Mucosa of stomach (tissue), 1 donor: ENCODE data around the gene ZNF410.
"Not testable (repeated sequence)": the region's sequence is repeated elsewhere in the genome, so short reads cannot be mapped to it uniquely, and the experiment has no call there.

Source experiments
- H3K27me3 ChIP-seq: one replicate; pipeline ENCODE4 v1.7.0; 2013; ENCODE audit warnings: mild to moderate bottlenecking, low read length; ENCODE audit not compliant: control insufficient read depth, insufficient read depth
- H3K36me3 ChIP-seq: one replicate; pipeline ENCODE4 v1.7.0; 2013; ENCODE audit warnings: low read length; ENCODE audit not compliant: control insufficient read depth, insufficient read depth
- H3K4me1 ChIP-seq: one replicate; pipeline ENCODE4 v1.7.0; 2013; ENCODE audit warnings: mild to moderate bottlenecking, low read length; ENCODE audit not compliant: control insufficient read depth, insufficient read depth
- H3K4me3 ChIP-seq: one replicate; pipeline ENCODE4 v1.7.0; 2013; ENCODE audit warnings: low read length
- H3K9ac ChIP-seq: one replicate; pipeline ENCODE4 v1.7.0; 2013; ENCODE audit warnings: mild to moderate bottlenecking, low read length, moderate library complexity
- H3K9me3 ChIP-seq: one replicate; pipeline ENCODE4 v1.7.0; 2013; ENCODE audit warnings: mild to moderate bottlenecking, low read length, moderate library complexity; ENCODE audit not compliant: control insufficient read depth
- donor health status: Pancreatic carcinoma.

The ZNF410 gene

DNA sequence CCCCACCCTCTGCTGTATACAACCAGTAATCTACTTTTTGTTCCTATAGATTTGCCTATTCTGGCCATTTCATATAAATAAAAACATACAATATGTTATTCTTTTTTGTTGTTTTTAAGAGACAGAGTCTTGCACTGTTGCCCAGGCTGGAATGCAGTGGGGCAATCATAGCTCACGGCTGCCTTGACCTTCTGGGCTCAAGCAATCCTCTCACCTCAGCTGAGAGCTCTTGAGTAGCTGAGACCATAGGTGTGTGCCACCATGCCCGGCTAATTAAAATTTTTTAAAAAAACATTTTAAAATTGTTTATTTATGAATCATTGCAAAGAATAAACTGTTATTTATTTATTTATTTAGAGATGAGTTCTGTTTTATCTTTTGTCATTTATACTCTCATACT lies 23.4 kb upstream of the ZNF410 start:
- no peak overlapping the region for H3K9ac ChIP-seq
- no peaks in the 10 kb centered on the region for H3K9me3 ChIP-seq
- no peaks in the 10 kb centered on the region for H3K4me1 ChIP-seq
- H3K36me3 ChIP-seq = no peaks in the 10 kb centered on the region
- H3K27me3 ChIP-seq = no peaks in the 10 kb centered on the region
- H3K4me3 ChIP-seq = no peak overlapping the region

DNA sequence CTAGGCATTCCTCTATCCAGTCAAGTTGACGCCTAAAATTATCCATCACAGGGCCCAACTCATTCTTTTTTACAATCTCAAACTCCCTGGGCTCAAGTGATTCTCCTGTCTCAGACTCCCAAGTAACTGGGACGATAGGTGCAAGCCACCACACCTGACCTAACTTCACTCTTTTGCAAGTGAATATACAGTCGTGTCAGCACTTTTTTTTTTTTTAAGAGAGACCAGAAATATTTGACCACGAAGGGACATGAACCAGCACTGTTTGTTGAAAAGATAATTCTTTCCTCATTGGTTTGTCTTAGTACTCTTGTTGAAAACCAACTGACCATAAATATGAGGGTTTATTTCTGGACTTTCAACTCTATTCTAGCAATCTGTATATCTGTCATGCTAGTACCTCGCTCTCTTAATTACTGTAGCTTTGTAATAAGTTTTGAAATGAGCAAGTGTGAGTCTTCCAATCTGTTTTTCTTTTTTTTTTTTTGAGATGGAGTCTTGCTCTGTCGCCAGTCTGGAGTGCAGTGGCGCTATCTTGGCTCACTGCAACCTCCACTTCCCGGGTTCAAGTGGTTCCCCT lies 21.0 kb upstream of the ZNF410 start:
- Histone ChIP-seq H3K4me3 (no peak overlapping the region), H3K4me1 (no peaks in the 10 kb centered on the region), H3K36me3 (no peaks in the 10 kb centered on the region), H3K9me3 (no peaks in the 10 kb centered on the region), H3K9ac (no peak overlapping the region), H3K27me3 (no peaks in the 10 kb centered on the region)

DNA sequence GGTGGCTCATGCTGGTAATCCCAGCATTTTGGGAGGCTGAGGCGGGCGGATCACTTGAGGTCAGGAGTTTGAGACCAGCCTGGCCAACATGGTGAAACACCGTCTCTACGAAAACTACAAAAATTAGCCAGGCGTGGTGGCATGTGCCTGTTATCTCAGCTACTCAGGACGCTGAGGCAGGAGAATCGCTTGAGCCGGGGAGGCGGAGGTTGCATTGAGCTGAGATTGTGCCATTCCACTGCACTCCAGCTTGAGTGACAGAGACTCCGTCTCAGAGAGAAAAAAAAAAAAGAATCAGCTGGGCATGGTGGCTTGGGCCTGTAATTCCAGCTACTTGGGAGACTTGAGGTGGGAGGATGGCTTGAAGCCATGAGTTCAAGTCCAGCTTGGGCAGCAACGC lies 16.9 kb upstream of the ZNF410 start:
- not testable (repeated sequence) for H3K9ac ChIP-seq, H3K4me1 ChIP-seq, H3K9me3 ChIP-seq, H3K4me3 ChIP-seq, H3K27me3 ChIP-seq, H3K36me3 ChIP-seq

DNA sequence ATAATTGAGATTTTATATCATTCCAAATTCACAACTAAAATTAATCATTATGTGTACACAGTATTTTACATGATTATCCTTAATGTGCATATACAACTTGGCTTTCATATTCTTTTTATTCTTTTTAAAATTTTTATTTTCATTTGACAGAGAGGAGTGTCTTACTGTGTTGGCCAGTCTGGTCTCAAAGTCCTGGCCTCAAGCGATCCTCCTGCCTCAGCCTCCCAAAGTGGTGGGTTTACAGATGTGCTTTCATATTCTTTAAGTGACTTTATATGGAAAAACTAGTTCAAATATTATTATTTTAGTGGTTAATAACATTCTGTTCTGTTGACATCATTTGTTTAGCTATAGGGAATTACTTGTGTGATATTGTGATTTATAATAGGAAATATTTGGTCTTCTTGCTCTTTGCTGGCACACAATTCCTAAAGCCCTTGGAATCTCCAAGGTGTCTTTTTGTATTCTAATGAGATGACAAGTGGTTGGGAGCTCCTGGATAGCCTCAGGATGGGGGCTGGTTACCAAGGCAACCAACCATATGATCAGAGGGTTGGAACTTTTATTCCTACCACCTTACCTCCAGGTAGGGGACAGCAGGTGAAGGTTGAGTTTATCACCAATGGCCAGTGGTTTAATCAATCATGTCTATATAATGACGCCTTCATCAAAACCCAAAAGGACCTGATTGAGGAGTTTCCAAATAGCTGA lies 16.0 kb upstream of the ZNF410 start:
- Histone ChIP-seq H3K36me3 (no peaks in the 10 kb centered on the region), H3K9me3 (no peaks in the 10 kb centered on the region), H3K9ac (no peak overlapping the region), H3K4me1 (peaks cover 4% of the 10 kb centered on the region), H3K4me3 (no peak overlapping the region), H3K27me3 (no peaks in the 10 kb centered on the region)

DNA sequence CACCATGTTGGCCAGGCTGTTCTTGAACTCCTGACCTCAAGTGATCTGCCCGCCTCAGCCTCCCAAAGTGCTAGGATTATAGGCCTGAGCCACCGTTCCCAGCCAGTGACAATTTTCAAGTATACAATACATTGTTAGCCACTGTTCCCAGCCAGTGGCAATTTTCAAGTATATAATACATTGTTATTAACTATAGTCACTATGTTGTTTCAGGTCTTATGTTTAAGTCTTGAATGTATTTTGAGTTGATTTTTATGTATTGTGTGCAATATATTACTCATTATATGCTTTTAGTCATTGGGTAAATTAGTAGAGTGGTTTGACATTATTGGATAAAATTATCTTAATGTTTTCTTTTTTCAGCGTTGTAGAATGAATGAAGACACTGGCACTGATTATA lies 13.0 kb upstream of the ZNF410 start:
- H3K4me1 ChIP-seq = peaks cover 4% of the 10 kb centered on the region
- H3K9ac ChIP-seq = no peak overlapping the region
- H3K9me3 ChIP-seq = no peaks in the 10 kb centered on the region

DNA sequence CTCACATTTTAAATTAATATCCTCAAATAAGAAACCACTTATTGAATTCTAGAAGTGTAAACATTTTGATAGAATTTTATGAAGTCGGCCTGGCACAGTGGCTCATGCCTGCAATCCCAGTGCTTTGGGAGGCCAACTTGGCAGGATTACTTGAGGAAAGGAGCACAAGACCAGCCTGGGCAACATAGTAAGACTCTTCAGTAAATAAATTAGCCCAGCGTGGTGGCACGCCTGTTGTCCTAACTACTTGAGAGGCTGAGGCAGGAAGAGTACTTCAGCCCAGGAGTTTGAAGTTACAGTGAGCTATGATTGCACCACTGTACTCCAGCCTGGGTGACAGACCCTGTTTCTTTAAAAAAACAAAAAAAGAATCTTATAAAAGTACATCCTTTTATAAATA lies 8.9 kb upstream of the ZNF410 start:
- Histone ChIP-seq H3K36me3 (no peaks in the 10 kb centered on the region), H3K9ac (no peak overlapping the region), H3K4me3 (no peak overlapping the region), H3K27me3 (no peaks in the 10 kb centered on the region), H3K9me3 (no peaks in the 10 kb centered on the region), H3K4me1 (peaks cover 4% of the 10 kb centered on the region)

More for the DNA sequence above, 13.0 kb upstream of the ZNF410 start:
- Histone ChIP-seq H3K36me3 (no peaks in the 10 kb centered on the region), H3K27me3 (no peaks in the 10 kb centered on the region), H3K4me3 (no peak overlapping the region)

DNA sequence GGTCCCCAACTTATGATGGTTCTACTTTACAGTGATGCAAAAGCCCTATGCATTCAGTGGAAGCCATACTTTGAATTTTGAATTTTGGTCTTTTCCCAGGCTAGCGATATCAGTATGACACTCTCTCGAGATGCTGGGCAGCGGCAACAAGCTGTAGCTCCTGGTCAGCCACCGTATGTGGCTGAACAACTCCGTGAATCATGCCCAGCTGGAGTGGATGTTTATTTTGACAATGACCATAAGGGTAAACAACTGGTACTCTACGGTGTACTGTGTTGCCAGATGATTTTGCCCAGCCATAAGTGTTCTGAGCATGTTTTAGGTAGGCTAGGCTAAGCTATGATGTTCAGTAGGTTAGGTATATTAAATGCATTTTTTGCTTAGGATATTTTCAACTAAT lies 8.2 kb upstream of the ZNF410 start:
- Histone ChIP-seq H3K4me1 (peaks cover 4% of the 10 kb centered on the region), H3K9me3 (no peaks in the 10 kb centered on the region), H3K9ac (no peak overlapping the region), H3K36me3 (no peaks in the 10 kb centered on the region), H3K27me3 (no peaks in the 10 kb centered on the region), H3K4me3 (no peak overlapping the region)

GRCh38 chr14:73879027-73879426 lies 7.6 kb upstream of the ZNF410 start:
- H3K27me3 ChIP-seq = no peaks in the 10 kb centered on the region
- H3K36me3 ChIP-seq = no peaks in the 10 kb centered on the region
- H3K4me3 ChIP-seq = no peak overlapping the region
- H3K4me1 ChIP-seq = peaks cover 4% of the 10 kb centered on the region
- H3K9me3 ChIP-seq = no peaks in the 10 kb centered on the region
- no peak overlapping the region for H3K9ac ChIP-seq

DNA sequence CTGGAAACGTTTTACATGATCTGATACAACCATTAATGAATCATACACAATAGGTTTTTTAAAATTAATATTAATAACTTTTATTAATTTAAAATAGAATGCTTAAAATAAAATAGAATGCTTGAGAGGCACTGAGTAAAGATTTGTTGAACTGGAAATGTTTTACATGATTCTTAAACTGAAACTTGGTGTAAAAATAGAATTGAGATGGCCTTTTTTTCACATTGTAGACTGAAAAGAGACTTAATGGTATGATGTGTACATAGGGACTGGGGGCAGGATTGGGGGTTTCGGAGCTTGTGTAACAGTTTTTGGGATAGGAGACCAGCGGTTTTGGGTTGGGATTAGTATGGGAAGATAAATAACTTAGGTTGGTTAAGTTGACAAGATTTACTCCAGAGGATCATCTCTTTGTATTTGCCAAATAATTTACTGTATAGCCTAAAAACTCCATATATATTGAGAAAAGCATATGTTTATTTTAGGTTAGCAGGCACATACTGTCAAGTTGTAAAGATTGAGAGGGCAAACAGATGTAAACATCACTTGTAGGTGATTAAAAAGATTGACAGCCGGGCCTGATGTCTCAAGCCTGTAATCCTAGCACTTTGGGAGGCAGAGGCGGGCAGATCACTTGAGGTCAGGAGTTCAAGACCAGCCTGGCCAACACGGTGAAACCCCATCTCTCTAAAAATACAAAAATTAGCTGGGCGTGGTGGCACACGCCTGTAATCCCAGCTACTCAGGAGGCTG lies 2.0 kb upstream of the ZNF410 start:
- no peaks in the 10 kb centered on the region for H3K9me3 ChIP-seq
- H3K36me3 ChIP-seq = no peaks in the 10 kb centered on the region
- H3K4me1 ChIP-seq = peaks cover 9% of the 10 kb centered on the region
- no peak overlapping the region for H3K9ac ChIP-seq
- H3K27me3 ChIP-seq = no peaks in the 10 kb centered on the region
- no peak overlapping the region for H3K4me3 ChIP-seq

DNA sequence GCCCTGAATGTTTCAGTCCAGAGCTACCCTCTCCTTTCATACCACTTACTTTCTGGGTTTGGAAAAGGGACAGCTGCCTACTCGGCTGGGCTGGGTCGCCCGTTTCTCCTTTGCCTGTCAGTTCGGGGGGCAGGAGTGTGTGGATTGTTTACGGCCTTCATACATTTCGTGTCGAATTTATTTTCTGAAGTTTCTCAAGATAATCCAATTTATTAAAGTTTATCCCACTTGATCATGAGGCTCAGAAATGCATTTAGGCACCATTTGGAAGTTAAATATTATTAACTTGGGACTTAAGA lies 608 bp downstream of the ZNF410 start:
- Histone ChIP-seq H3K36me3 (no peaks in the 10 kb centered on the region), H3K4me1 (peaks cover 9% of the 10 kb centered on the region), H3K27me3 (no peaks in the 10 kb centered on the region), H3K4me3 (peak overlapping the region; percentile 83), H3K9me3 (no peaks in the 10 kb centered on the region), H3K9ac (peak overlapping the region; percentile 95)

- Histone ChIP-seq H3K9ac (peak overlapping the region; percentile 95), H3K4me1 (peaks cover 9% of the 10 kb centered on the region), H3K27me3 (no peaks in the 10 kb centered on the region), H3K4me3 (peak overlapping the region; percentile 83), H3K36me3 (no peaks in the 10 kb centered on the region), H3K9me3 (no peaks in the 10 kb centered on the region)
These were observed 1.2 kb downstream of the ZNF410 start for GRCh38 chr14:73887694-73888459.

DNA sequence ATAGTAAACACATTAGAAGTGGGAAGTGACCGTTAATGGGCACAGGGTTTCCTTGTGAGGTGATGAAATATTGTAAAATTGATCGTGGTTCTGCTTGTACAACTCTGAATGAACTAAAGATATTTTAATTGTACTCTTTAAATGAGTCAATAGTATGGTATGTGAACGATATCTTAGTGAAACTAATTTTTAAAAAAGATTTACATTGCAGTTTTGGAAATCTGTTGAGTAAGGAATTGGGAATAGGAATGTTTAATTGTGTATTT lies 1.7 kb downstream of the ZNF410 start:
- Histone ChIP-seq H3K27me3 (no peaks in the 10 kb centered on the region), H3K4me1 (peaks cover 9% of the 10 kb centered on the region), H3K4me3 (no peak overlapping the region), H3K36me3 (no peaks in the 10 kb centered on the region), H3K9me3 (no peaks in the 10 kb centered on the region), H3K9ac (no peak overlapping the region)
